Keratinocyte (primary cell): Measurements from ENCODE around the gene SOX1. TPM values are rescaled to one million over a fixed set of nuclear protein-coding genes. Genes with fewer than 3 reads are reported as not detected.

Experiments used
- DNase-seq: peaks from one replicate; pipeline ENCODE4 v3.0.0-alpha.2; 2011; ENCODE audit warnings: low read depth, missing footprints, low spot score
- FAIRE-seq: peaks from 2 replicates; lab custom pipeline; 2011; peaks lifted over from hg19 to GRCh38; lab: Jason Lieb, UNC
- H2AFZ ChIP-seq: 2 replicates; pipeline ENCODE4 v1.6.0; 2012; ENCODE audit warnings: low read length, control low read depth, inconsistent platforms; ENCODE audit not compliant: control insufficient read depth
- H3K27ac ChIP-seq: 2 replicates; pipeline ENCODE4 v1.5.1; 2011; ENCODE audit warnings: low read length; ENCODE audit not compliant: control insufficient read depth, insufficient read depth
- H3K27me3 ChIP-seq: 3 replicates; pipeline ENCODE4 v1.6.0; 2011; ENCODE audit warnings: low read length; ENCODE audit not compliant: control insufficient read depth, insufficient read depth; ENCODE audit errors: extremely low read depth
- H3K36me3 ChIP-seq, 2 experiments: 2 replicates in 1 of 2; 3 replicates in 1 of 2; pipeline ENCODE4 v1.5.1; 2011; ENCODE audit warnings: low read length in 2 of 2, mild to moderate bottlenecking in 1 of 2; ENCODE audit not compliant: control insufficient read depth in 2 of 2, insufficient read depth in 2 of 2; ENCODE audit errors: extremely low read depth in 1 of 2
- H3K4me1 ChIP-seq: 3 replicates; pipeline ENCODE4 v1.5.1; 2011; ENCODE audit warnings: low read length; ENCODE audit not compliant: control insufficient read depth, insufficient read depth; ENCODE audit errors: extremely low read depth
- H3K4me2 ChIP-seq: 3 replicates; pipeline ENCODE4 v1.6.0; 2011; ENCODE audit warnings: low read depth, low read length; ENCODE audit not compliant: control insufficient read depth, insufficient read depth; ENCODE audit errors: extremely low read depth
- H3K4me3 ChIP-seq, 3 experiments: fragments of 200-600 bp in 1 of 3; sonication (generic) in 1 of 3; 2 replicates in 2 of 3; 3 replicates in 1 of 3; pipeline ENCODE4 v1.5.1; 2011 to 2016; ENCODE audit warnings: low read length in 3 of 3, mild to moderate bottlenecking in 3 of 3, control low read depth in 2 of 3, inconsistent platforms in 1 of 3, low read depth in 1 of 3, mixed read lengths in 1 of 3, mixed run types in 1 of 3, moderate library complexity in 1 of 3; ENCODE audit not compliant: control insufficient read depth in 2 of 3, insufficient read depth in 2 of 3; ENCODE audit errors: extremely low read depth in 1 of 3
- H3K79me2 ChIP-seq: 2 replicates; pipeline ENCODE4 v1.6.0; 2012; ENCODE audit warnings: low read length; ENCODE audit not compliant: control insufficient read depth, insufficient read depth
- H3K9ac ChIP-seq: 3 replicates; pipeline ENCODE4 v1.6.0; 2011; ENCODE audit warnings: low read length; ENCODE audit not compliant: control insufficient read depth, insufficient read depth; ENCODE audit errors: extremely low read depth
- H3K9me1 ChIP-seq: 3 replicates; pipeline ENCODE4 v1.6.0; 2011; ENCODE audit warnings: low read length; ENCODE audit not compliant: control insufficient read depth, insufficient read depth; ENCODE audit errors: extremely low read depth
- H3K9me3 ChIP-seq: 2 replicates; pipeline ENCODE4 v1.5.1; 2012; ENCODE audit warnings: low read depth, low read length; ENCODE audit not compliant: control insufficient read depth
- H4K20me1 ChIP-seq: 3 replicates; pipeline ENCODE4 v1.6.0; 2011; ENCODE audit warnings: low read length; ENCODE audit not compliant: control insufficient read depth, insufficient read depth; ENCODE audit errors: extremely low read depth
- EZH2 ChIP-seq: IDR thresholded peaks from one replicate; pipeline ENCODE4 v1.6.1; 2012; ENCODE audit warnings: inconsistent platforms, mild to moderate bottlenecking, low read length, moderate library complexity
- dilution Hi-C: fragments of 300-500 bp; cut with MboI; formaldehyde crosslinking; loops from one replicate; pipeline ENCODE4 v1.7.0; 2020; ENCODE audit warnings: low sequenced_read_pairs; ENCODE audit not compliant: extremely low pct_ligation_motif_present
- polyA plus RNA-seq, 5 experiments: library from polyadenylated mRNA; depleted of rRNA in 3 of 5; stranded (reverse) in 3 of 5; stranded (forward) in 1 of 5; unstranded in 1 of 5; fragments of >200 nt; gene quantifications; 1 replicate in 1 of 5; 2 replicates in 3 of 5; 3 replicates in 1 of 5; pipeline versions ENCODE4 v1.2.1 to v1.2.3, GENCODE V29; 2011 to 2012; ENCODE audit warnings: missing spikeins in 2 of 5, low read depth in 1 of 5, low replicate concordance in 1 of 5
- TF ChIP-seq, protein P1 (sequence below), 3 experiments: IDR thresholded peaks in 1 of 3; conservative IDR thresholded peaks in 1 of 3; optimal IDR thresholded peaks in 1 of 3; 2 replicates in 2 of 3; 3 replicates in 1 of 3; pipeline versions ENCODE3 to v1.5.1; 2011; ENCODE audit warnings: low read length in 3 of 3, mild to moderate bottlenecking in 3 of 3, moderate library complexity in 2 of 3, control low read depth in 1 of 3, inconsistent platforms in 1 of 3; ENCODE audit not compliant: insufficient read depth in 2 of 3; ENCODE audit errors: extremely low read depth in 1 of 3

The SOX1 gene
- polyA plus RNA-seq, 1 donor (not counting 4 experiments of a cell fraction or from before 2014, with no cell fraction given) = not detected

DNA sequence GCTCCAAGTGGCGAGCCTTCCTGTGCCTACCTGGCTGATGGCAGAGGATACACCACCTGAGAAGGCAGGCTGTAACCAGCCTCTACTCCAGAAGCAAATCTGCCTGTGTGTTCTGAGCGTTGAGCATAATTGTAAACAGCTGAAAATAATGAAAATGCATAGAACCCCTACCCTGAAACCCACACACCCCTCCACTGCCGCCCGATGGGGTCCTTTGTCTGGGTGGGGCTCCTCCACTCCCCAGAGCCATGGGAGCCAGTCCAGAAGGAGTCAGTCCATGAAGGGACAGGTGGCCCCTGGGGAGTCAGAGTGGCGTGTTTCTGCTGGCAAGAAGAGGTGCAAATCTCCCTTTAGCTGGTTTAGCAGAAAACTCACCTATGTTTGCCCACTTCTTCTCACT is 8.0 kb upstream of the SOX1 start:
- H3K9me1 ChIP-seq = no peaks in the 10 kb centered on the region
- no peaks in the 10 kb centered on the region for H3K36me3 ChIP-seq
- dilution Hi-C loops = no loop called here
- TF ChIP-seq EZH2 = no peak
- TF ChIP-seq, protein P1, sequence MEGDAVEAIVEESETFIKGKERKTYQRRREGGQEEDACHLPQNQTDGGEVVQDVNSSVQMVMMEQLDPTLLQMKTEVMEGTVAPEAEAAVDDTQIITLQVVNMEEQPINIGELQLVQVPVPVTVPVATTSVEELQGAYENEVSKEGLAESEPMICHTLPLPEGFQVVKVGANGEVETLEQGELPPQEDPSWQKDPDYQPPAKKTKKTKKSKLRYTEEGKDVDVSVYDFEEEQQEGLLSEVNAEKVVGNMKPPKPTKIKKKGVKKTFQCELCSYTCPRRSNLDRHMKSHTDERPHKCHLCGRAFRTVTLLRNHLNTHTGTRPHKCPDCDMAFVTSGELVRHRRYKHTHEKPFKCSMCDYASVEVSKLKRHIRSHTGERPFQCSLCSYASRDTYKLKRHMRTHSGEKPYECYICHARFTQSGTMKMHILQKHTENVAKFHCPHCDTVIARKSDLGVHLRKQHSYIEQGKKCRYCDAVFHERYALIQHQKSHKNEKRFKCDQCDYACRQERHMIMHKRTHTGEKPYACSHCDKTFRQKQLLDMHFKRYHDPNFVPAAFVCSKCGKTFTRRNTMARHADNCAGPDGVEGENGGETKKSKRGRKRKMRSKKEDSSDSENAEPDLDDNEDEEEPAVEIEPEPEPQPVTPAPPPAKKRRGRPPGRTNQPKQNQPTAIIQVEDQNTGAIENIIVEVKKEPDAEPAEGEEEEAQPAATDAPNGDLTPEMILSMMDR (optimal IDR thresholded peaks at IDR 0.05 in 1 of 3, IDR thresholded peaks at IDR 0.05 in 1 of 3, conservative IDR thresholded peaks at IDR 0.05 in 1 of 3; ENCODE audit: extremely low read depth in 1 of 3, insufficient read depth in 2 of 3, low read length in 3 of 3) = no peak
- H3K9ac ChIP-seq = no peak overlapping the region
- no peak for DNase-seq
- H3K4me1 ChIP-seq = no peaks in the 10 kb centered on the region
- H3K79me2 ChIP-seq = no peaks in the 10 kb centered on the region
- H3K4me3 ChIP-seq = no peak overlapping the region
- no peak for FAIRE-seq
- no peaks in the 10 kb centered on the region for H3K9me3 ChIP-seq
- H3K27me3 ChIP-seq = peaks cover 98% of the 10 kb centered on the region
- no peak overlapping the region for H3K4me2 ChIP-seq
- no peak overlapping the region for H3K27ac ChIP-seq
- H2AFZ ChIP-seq = no peak overlapping the region
- no peaks in the 10 kb centered on the region for H4K20me1 ChIP-seq

DNA sequence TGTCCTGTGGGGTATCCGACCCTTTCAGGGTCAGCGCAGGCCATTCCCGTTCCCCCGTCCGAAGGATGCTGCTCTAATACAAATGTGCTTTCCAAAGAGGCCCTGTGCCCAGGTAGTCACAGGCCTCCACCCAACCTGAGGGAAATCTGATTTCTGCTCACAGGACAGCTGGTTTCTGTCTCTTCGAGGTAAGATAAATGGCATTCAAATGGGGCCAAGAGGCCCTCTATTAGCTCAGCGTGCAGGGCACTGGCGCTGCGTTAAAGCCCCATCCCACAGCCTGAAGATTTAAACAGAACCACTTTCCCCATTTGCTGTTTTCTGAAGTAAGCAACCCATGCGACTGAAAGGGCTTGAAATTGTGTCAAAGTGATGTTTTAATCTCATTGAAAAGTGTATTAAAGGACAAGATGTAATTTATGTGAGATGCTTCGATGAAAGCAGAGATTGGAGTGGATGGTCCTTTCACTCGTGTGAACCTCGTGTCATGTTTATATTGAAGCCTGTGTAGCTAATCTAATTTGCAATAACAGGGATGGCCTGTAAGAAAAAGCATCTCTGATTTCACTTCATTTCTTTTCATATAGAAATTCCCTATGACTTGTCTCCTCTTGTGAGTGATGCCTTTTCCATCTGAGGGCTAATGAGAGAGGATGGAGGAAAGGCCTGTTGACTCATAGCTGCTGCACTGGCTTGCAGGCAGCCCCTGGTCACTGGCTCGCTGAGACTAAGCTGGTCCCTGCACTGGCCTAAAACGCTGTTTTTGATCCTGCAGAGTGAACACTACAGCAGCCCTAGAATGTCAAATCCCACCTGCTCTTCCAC is 7.3 kb upstream of the SOX1 start:
- Histone ChIP-seq H3K9me1 (no peaks in the 10 kb centered on the region), H2AFZ (no peak overlapping the region), H3K9ac (no peak overlapping the region), H3K9me3 (no peaks in the 10 kb centered on the region), H3K27me3 (peaks cover 98% of the 10 kb centered on the region), H4K20me1 (no peaks in the 10 kb centered on the region), H3K27ac (no peak overlapping the region), H3K4me2 (no peak overlapping the region), H3K79me2 (no peaks in the 10 kb centered on the region), H3K36me3 (no peaks in the 10 kb centered on the region), H3K4me3 (no peak overlapping the region), H3K4me1 (no peaks in the 10 kb centered on the region)
- DNase-seq (no peak), FAIRE-seq (no peak)
- no peak for TF ChIP-seq EZH2
- TF ChIP-seq, protein P1 (optimal IDR thresholded peaks at IDR 0.05 in 1 of 3, IDR thresholded peaks at IDR 0.05 in 1 of 3, conservative IDR thresholded peaks at IDR 0.05 in 1 of 3; ENCODE audit: extremely low read depth in 1 of 3, insufficient read depth in 2 of 3, low read length in 3 of 3) = no peak
- dilution Hi-C loops = no loop called here
